HG03460 (cell line): ENCODE results near the gene ZNF366.

Experiments
- ATAC-seq: cut with Tn5 transposase; IDR thresholded peaks from one replicate; pipeline ENCODE4 v1.9.1; 2021; ENCODE audit not compliant: unreplicated experiment

Gene ZNF366

GRCh38 chr5:72494623-72495124 is 12.5 kb downstream of the ZNF366 start:
- ATAC-seq: no peak

GRCh38 chr5:72489536-72489935 is 17.7 kb downstream of the ZNF366 start:
- no peak for ATAC-seq

GRCh38 chr5:72488756-72489155 is 18.5 kb downstream of the ZNF366 start:
- ATAC-seq: no peak

GRCh38 chr5:72487177-72487576 is 20.0 kb downstream of the ZNF366 start:
- ATAC-seq: no peak

- ATAC-seq: no peak
Measured at GRCh38 chr5:72486371-72486770, 20.8 kb downstream of the ZNF366 start.

- no peak for ATAC-seq
Measured at GRCh38 chr5:72485430-72485974, 21.7 kb downstream of the ZNF366 start.

- ATAC-seq: no peak
Measured at GRCh38 chr5:72482046-72482445, 25.2 kb downstream of the ZNF366 start.

- no peak for ATAC-seq
Measured at GRCh38 chr5:72480841-72481240, 26.4 kb downstream of the ZNF366 start.

GRCh38 chr5:72479921-72480320 is 27.3 kb downstream of the ZNF366 start:
- ATAC-seq: no peak

GRCh38 chr5:72478684-72479083 is 28.5 kb downstream of the ZNF366 start:
- ATAC-seq: no peak

- no peak for ATAC-seq
Measured at GRCh38 chr5:72478276-72478675, 28.9 kb downstream of the ZNF366 start.

- ATAC-seq: no peak
Measured at GRCh38 chr5:72477644-72478043, 29.6 kb downstream of the ZNF366 start.

GRCh38 chr5:72477176-72477575 is 30.0 kb downstream of the ZNF366 start:
- no peak for ATAC-seq

- no peak for ATAC-seq
Measured at GRCh38 chr5:72476721-72477120, 30.5 kb downstream of the ZNF366 start.

GRCh38 chr5:72476275-72476674 is 30.9 kb downstream of the ZNF366 start:
- ATAC-seq: no peak

GRCh38 chr5:72474516-72474915 is 32.7 kb downstream of the ZNF366 start:
- no peak for ATAC-seq

- ATAC-seq: no peak
Measured at GRCh38 chr5:72474046-72474500, 33.1 kb downstream of the ZNF366 start.

GRCh38 chr5:72472666-72473422 is 34.4 kb downstream of the ZNF366 start:
- ATAC-seq: no peak

GRCh38 chr5:72472031-72472430 is 35.2 kb downstream of the ZNF366 start:
- no peak for ATAC-seq

- ATAC-seq: no peak
Measured at GRCh38 chr5:72470826-72471225, 36.4 kb downstream of the ZNF366 start.

GRCh38 chr5:72468606-72469005 is 38.6 kb downstream of the ZNF366 start:
- no peak for ATAC-seq

- ATAC-seq: no peak
Measured at GRCh38 chr5:72468024-72468423, 39.2 kb downstream of the ZNF366 start.

GRCh38 chr5:72467461-72467860 is 39.7 kb downstream of the ZNF366 start:
- ATAC-seq: no peak
